ENCODE data around the gene SLIT3.

DNA sequence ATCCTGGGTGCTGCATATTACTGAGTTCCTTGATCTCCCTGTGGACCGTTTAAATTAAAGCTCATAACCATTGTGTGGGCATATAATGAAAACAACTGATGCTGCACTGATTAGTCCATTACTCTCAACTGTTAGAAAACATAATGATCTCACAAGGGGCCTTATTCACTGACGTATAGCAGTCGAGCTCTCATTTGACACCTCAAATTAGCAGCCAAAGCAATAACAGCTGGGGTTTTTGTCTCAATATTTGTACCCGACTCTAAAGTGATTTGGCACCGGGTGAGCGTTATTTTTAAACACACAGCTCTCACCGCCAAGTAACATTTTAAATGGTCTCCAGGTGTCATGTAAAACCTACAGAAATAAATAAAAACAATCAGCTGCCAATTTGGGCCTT is 469.6 kb downstream of the SLIT3 start:
- TF ChIP-seq, protein P1, sequence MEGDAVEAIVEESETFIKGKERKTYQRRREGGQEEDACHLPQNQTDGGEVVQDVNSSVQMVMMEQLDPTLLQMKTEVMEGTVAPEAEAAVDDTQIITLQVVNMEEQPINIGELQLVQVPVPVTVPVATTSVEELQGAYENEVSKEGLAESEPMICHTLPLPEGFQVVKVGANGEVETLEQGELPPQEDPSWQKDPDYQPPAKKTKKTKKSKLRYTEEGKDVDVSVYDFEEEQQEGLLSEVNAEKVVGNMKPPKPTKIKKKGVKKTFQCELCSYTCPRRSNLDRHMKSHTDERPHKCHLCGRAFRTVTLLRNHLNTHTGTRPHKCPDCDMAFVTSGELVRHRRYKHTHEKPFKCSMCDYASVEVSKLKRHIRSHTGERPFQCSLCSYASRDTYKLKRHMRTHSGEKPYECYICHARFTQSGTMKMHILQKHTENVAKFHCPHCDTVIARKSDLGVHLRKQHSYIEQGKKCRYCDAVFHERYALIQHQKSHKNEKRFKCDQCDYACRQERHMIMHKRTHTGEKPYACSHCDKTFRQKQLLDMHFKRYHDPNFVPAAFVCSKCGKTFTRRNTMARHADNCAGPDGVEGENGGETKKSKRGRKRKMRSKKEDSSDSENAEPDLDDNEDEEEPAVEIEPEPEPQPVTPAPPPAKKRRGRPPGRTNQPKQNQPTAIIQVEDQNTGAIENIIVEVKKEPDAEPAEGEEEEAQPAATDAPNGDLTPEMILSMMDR (IDR thresholded peaks at IDR 0.05; ENCODE audit: insufficient read depth, low read length, poor library complexity, severe bottlenecking): no peak
- TF ChIP-seq EZH2phosphoT487 (conservative IDR thresholded peaks at IDR 0.05; ENCODE audit: low read length): no peak

All from SU-DHL-6 (cell line).